ENCODE measurements around the gene DOCK4. TPM values are rescaled to one million over a fixed set of nuclear protein-coding genes. Genes with fewer than 3 reads are reported as not detected.

The DOCK4 gene
- total RNA-seq, 4 donors from 2014 or later = 8.2 to 9.0 (median 8.6) TPM

- TF ChIP-seq, protein P1, sequence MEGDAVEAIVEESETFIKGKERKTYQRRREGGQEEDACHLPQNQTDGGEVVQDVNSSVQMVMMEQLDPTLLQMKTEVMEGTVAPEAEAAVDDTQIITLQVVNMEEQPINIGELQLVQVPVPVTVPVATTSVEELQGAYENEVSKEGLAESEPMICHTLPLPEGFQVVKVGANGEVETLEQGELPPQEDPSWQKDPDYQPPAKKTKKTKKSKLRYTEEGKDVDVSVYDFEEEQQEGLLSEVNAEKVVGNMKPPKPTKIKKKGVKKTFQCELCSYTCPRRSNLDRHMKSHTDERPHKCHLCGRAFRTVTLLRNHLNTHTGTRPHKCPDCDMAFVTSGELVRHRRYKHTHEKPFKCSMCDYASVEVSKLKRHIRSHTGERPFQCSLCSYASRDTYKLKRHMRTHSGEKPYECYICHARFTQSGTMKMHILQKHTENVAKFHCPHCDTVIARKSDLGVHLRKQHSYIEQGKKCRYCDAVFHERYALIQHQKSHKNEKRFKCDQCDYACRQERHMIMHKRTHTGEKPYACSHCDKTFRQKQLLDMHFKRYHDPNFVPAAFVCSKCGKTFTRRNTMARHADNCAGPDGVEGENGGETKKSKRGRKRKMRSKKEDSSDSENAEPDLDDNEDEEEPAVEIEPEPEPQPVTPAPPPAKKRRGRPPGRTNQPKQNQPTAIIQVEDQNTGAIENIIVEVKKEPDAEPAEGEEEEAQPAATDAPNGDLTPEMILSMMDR (IDR thresholded peaks at IDR 0.05) = no peak
- TF ChIP-seq POLR2A (IDR thresholded peaks at IDR 0.05) = no peak
- intact Hi-C loops (cut with DNase I; ENCODE audit: low total_unique reads) = no loop called here
- no peak for DNase-seq (ENCODE audit: low spot score in 2 of 2)
These were observed 126.5 kb downstream of the DOCK4 start for GRCh38 chr7:112079673-112080072.

DNA sequence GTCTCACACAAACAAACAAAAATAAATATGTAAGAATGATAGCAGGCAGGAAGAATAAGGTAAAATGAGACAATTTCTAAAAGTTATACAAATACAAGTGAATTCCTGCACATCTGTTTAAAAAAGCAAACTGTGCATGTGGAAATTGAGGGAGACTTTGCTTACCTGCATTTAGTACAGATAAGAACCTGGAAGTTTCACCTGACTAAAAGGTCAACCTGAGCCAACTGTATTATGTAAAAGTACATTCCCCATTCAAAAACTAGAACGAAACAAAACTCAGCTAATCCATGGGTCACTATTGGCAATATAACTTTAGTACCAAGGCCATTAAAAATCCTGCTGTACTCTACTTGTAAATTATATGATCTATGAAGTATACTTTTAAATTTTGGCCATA, 127.1 kb downstream of the DOCK4 start:
- TF ChIP-seq, protein P1 (IDR thresholded peaks at IDR 0.05) = no peak
- TF ChIP-seq POLR2A (IDR thresholded peaks at IDR 0.05) = no peak
- DNase-seq (ENCODE audit: low spot score in 2 of 2) = no peak
- intact Hi-C loops (cut with DNase I; ENCODE audit: low total_unique reads) = no loop called here
- 81 to 83% methylated on average over 1 of the region's 1 CpG for WGBS, 2 donors
- no peak overlapping the region for H3K4me3 ChIP-seq (ENCODE audit: low read depth, poor library complexity, severe bottlenecking)

More at GRCh38 chr7:112079673-112080072, 126.5 kb downstream of the DOCK4 start:
- no peak overlapping the region for H3K4me3 ChIP-seq (ENCODE audit: low read depth, poor library complexity, severe bottlenecking)

GRCh38 chr7:112076324-112076723, 129.9 kb downstream of the DOCK4 start:
- H3K4me3 ChIP-seq (ENCODE audit: low read depth, poor library complexity, severe bottlenecking) = no peak overlapping the region
- TF ChIP-seq POLR2A (IDR thresholded peaks at IDR 0.05) = no peak
- TF ChIP-seq, protein P1 (IDR thresholded peaks at IDR 0.05) = no peak
- intact Hi-C loops (cut with DNase I; ENCODE audit: low total_unique reads) = no loop called here

DNA sequence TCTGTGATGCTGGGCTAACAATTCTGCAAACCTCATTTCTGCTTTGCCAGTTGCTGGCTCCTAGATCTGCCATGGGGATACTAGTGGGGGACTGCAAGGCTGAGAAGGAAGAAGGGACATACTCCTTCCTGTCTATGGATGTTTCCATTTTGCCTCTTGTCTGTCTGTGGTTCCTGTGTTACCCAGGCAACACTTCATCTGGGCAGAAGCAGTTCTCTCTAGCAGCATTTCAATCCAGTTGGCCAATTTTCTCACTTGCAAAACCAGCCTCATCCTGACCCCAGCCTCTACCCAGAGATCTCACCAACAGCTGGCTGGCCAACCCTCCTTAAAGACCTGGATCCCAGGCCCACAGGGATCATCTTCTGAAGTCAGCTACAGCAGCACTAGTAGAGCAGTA, 131.7 kb downstream of the DOCK4 start:
- no peak for DNase-seq (ENCODE audit: low spot score in 2 of 2)
- intact Hi-C loops (cut with DNase I; ENCODE audit: low total_unique reads) = no loop called here
- H3K4me3 ChIP-seq (ENCODE audit: low read depth, poor library complexity, severe bottlenecking) = no peak overlapping the region
- TF ChIP-seq, protein P1 (IDR thresholded peaks at IDR 0.05) = no peak
- TF ChIP-seq POLR2A (IDR thresholded peaks at IDR 0.05) = no peak

More at GRCh38 chr7:112076324-112076723, 129.9 kb downstream of the DOCK4 start:
- no peak for DNase-seq (ENCODE audit: low spot score in 2 of 2)

DNA sequence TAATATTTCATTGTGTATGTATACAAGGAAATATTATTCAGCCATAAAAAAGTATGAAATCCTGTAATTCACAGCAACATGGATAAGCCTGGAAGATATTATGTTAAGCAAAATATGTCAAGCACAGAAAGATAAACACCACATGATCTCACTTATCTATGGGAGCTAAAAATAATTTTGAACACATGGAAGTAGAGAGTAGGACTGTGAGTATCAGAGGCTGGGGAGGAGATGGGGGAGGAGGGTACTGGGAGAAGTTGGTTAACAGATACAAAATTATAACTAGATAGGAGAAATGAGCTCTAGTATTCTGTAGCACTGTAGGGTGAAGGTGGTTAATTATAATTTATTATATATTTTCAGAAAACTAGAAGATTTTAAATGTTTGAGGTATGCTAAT, 132.7 kb downstream of the DOCK4 start:
- TF ChIP-seq, protein P1 (IDR thresholded peaks at IDR 0.05) = no peak
- no peak for TF ChIP-seq POLR2A (IDR thresholded peaks at IDR 0.05)
- intact Hi-C loops (cut with DNase I; ENCODE audit: low total_unique reads) = no loop called here
- no peak for DNase-seq (ENCODE audit: low spot score in 2 of 2)

GRCh38 chr7:112072541-112073245, 133.5 kb downstream of the DOCK4 start:
- DNase-seq (ENCODE audit: low spot score in 2 of 2) = no peak
- 67 to 74% methylated on average over 4 of the region's 4 CpGs for WGBS, 2 donors
- intact Hi-C loops (cut with DNase I; ENCODE audit: low total_unique reads) = no loop called here
- no peak for TF ChIP-seq POLR2A (IDR thresholded peaks at IDR 0.05)
- TF ChIP-seq, protein P1 (IDR thresholded peaks at IDR 0.05) = no peak
- H3K4me3 ChIP-seq (ENCODE audit: low read depth, poor library complexity, severe bottlenecking) = no peak overlapping the region

More for the DNA sequence above, 132.7 kb downstream of the DOCK4 start:
- H3K4me3 ChIP-seq (ENCODE audit: low read depth, poor library complexity, severe bottlenecking) = no peak overlapping the region
